Fibroblast of the aortic adventitia (primary cell): ENCODE results near the gene KCNMB1. TPM values are rescaled to one million over a fixed set of nuclear protein-coding genes. Genes with fewer than 3 reads are reported as not detected.

Source experiments
- DNase-seq: peaks from one replicate; pipeline ENCODE4 v3.0.0-alpha.2; 2010; ENCODE audit warnings: low read depth
- H3K4me3 ChIP-seq: 2 replicates; pipeline ENCODE4 v1.5.1; 2011; ENCODE audit warnings: low read depth, mild to moderate bottlenecking, control low read depth, low read length, moderate library complexity
- CTCF ChIP-seq: IDR thresholded peaks from 2 replicates; pipeline ENCODE4 v1.5.1; 2011; ENCODE audit warnings: mild to moderate bottlenecking, low read length, control low read depth, inconsistent platforms; ENCODE audit not compliant: insufficient read depth
- total RNA-seq: library from RNA; depleted of rRNA; stranded (reverse); fragments of >200 nt; gene quantifications from 2 replicates; pipeline ENCODE4 v1.2.3, GENCODE V29; 2012; ENCODE audit warnings: low replicate concordance

KCNMB1 gene
- total RNA-seq, 1 donor = not detected

GRCh38 chr5:170341545-170341944 lies 47.6 kb downstream of the KCNMB1 start:
- no peak for TF ChIP-seq CTCF

GRCh38 chr5:170339780-170340167 lies 49.4 kb downstream of the KCNMB1 start:
- no peak for TF ChIP-seq CTCF
- DNase-seq = no peak
- H3K4me3 ChIP-seq = no peak overlapping the region

More at GRCh38 chr5:170341545-170341944, 47.6 kb downstream of the KCNMB1 start:
- H3K4me3 ChIP-seq = no peak overlapping the region
- no peak for DNase-seq

GRCh38 chr5:170338933-170339779 lies 50.0 kb downstream of the KCNMB1 start:
- DNase-seq = no peak
- TF ChIP-seq CTCF = no peak
- no peak overlapping the region for H3K4me3 ChIP-seq

GRCh38 chr5:170338291-170338690 lies 50.9 kb downstream of the KCNMB1 start:
- DNase-seq = no peak
- TF ChIP-seq CTCF = no peak
- H3K4me3 ChIP-seq = no peak overlapping the region

GRCh38 chr5:170337045-170337733 lies 52.0 kb downstream of the KCNMB1 start:
- no peak overlapping the region for H3K4me3 ChIP-seq
- no peak for DNase-seq
- no peak for TF ChIP-seq CTCF

- no peak for TF ChIP-seq CTCF
- DNase-seq = no peak
- H3K4me3 ChIP-seq = no peak overlapping the region
These were observed 53.1 kb downstream of the KCNMB1 start for GRCh38 chr5:170336065-170336464.
